HepG2 (cell line): Measurements from ENCODE around the gene DQX1. TPM values are rescaled to one million over a fixed set of nuclear protein-coding genes. Genes with fewer than 3 reads are reported as not detected.

ENCODE experiments used
- CCAR2 ChIP-seq: fragments of 200-400 bp; formaldehyde crosslinking; optimal IDR thresholded peaks from 2 replicates; pipeline ENCODE3; 2018; ENCODE audit warnings: low read depth, mild to moderate bottlenecking, low read length, moderate library complexity
- FOXA1 ChIP-seq, 2 experiments: fragments of 450-650 bp in 1 of 2; sonication (generic) in 1 of 2; formaldehyde crosslinking in 1 of 2; IDR thresholded peaks; 2 replicates each; pipeline versions ENCODE4 v1.4.0 to v1.6.1; 2016 to 2020; ENCODE audit warnings: missing genetic modification reagents in 1 of 2
- NFE2 ChIP-seq: sonication (generic); formaldehyde crosslinking; IDR thresholded peaks from 2 replicates; pipeline ENCODE4 v1.4.0; 2020; ENCODE audit warnings: missing genetic modification reagents
- NR1H2 ChIP-seq: sonication (generic); formaldehyde crosslinking; IDR thresholded peaks from 2 replicates; pipeline ENCODE4 v1.8.1; 2022; ENCODE audit warnings: low read depth, missing genetic modification reagents, borderline replicate concordance
- SYNCRIP ChIP-seq: fragments of 200-400 bp; formaldehyde crosslinking; IDR thresholded peaks from 2 replicates; pipeline ENCODE4 v1.6.1; 2018; ENCODE audit warnings: mild to moderate bottlenecking, low read depth, low read length; ENCODE audit not compliant: insufficient read depth
- TCF7L2 ChIP-seq: IDR thresholded peaks from 2 replicates; pipeline ENCODE4 v1.6.1; 2011; ENCODE audit warnings: mild to moderate bottlenecking, low read depth, low read length, moderate library complexity
- ZFX ChIP-seq: sonication (generic); formaldehyde crosslinking; IDR thresholded peaks from 2 replicates; pipeline ENCODE4 v1.4.0; 2020; ENCODE audit warnings: mild to moderate bottlenecking, low read depth, missing genetic modification reagents, moderate library complexity
- ZNF18 ChIP-seq: sonication (generic); formaldehyde crosslinking; IDR thresholded peaks from 2 replicates; pipeline ENCODE4 v1.8.0; 2022; ENCODE audit warnings: mild to moderate bottlenecking, missing genetic modification reagents; ENCODE audit not compliant: insufficient replicate concordance
- ZNF205 ChIP-seq: IDR thresholded peaks from 2 replicates; pipeline ENCODE4 v1.6.1; 2018; ENCODE audit warnings: missing biosample characterization, missing genetic modification reagents
- ZNF251 ChIP-seq: sonication (generic); formaldehyde crosslinking; IDR thresholded peaks from 2 replicates; pipeline ENCODE4 v1.9.0; 2021; ENCODE audit warnings: mild to moderate bottlenecking, missing genetic modification reagents
- ZNF350 ChIP-seq: sonication (generic); formaldehyde crosslinking; IDR thresholded peaks from 2 replicates; pipeline ENCODE4 v1.4.0; 2020; ENCODE audit warnings: mild to moderate bottlenecking, low read depth, missing genetic modification reagents, borderline replicate concordance
- ZNF407 ChIP-seq: sonication (generic); formaldehyde crosslinking; IDR thresholded peaks from one replicate; pipeline ENCODE4 v1.5.1; 2020; ENCODE audit warnings: mild to moderate bottlenecking, missing genetic modification reagents; ENCODE audit errors: not compliant biosample characterization
- ZNF513 ChIP-seq: sonication (generic); formaldehyde crosslinking; conservative IDR thresholded peaks from 2 replicates; pipeline ENCODE4 v1.5.0; 2020; ENCODE audit warnings: missing genetic modification reagents
- polyA plus RNA-seq, 8 experiments: library from polyadenylated mRNA; depleted of rRNA in 3 of 8; stranded (reverse) in 7 of 8; unstranded in 1 of 8; fragments of >200 nt; fragmentation: Illumina TruSeq in 4 of 8; extraction: Trizol in 4 of 8; gene quantifications; 2 replicates each; pipeline versions ENCODE4 v1.2.1 to v1.2.3, GENCODE V29; 2011 to 2016; ENCODE audit warnings: low read depth in 4 of 8, missing spikeins in 1 of 8, mixed read lengths in 1 of 8; ENCODE audit not compliant: insufficient read depth in 1 of 8
- total RNA-seq, 5 experiments: library from RNA; depleted of rRNA; stranded (reverse); fragments of >200 nt; fragmentation: Illumina TruSeq; extraction: Trizol; gene quantifications; 2 replicates each; pipeline ENCODE4 v1.2.3, GENCODE V29; 2016; ENCODE audit warnings: low read depth in 1 of 5

Gene DQX1
- total and polyA plus RNA-seq, 2 of the 13 experiments (the other 11 are each of a cell fraction or from before 2014, with no cell fraction given): 27.6 to 89.8 TPM

- TF ChIP-seq ZNF350 (CRISPR knock-in tag): peak; percentile 63; the same call in 1 of the 2 replicates
- TF ChIP-seq ZNF513: no peak
- peak; percentile 79; the same call in 1 of the 2 replicates for TF ChIP-seq ZNF205
- peak; percentile 33; the same call in 1 of the 2 replicates for TF ChIP-seq ZFX (CRISPR knock-in tag)
- TF ChIP-seq ZNF407 (CRISPR knock-in tag): no peak
- TF ChIP-seq NFE2 (CRISPR knock-in tag): no peak
- no peak for TF ChIP-seq ZNF18 (CRISPR knock-in tag)
- TF ChIP-seq ZNF251: no peak
- no peak for TF ChIP-seq SYNCRIP
- no peak for TF ChIP-seq NR1H2 (CRISPR knock-in tag)
- TF ChIP-seq TCF7L2: peak; percentile 96
- no peak for TF ChIP-seq CCAR2
- no peak for TF ChIP-seq FOXA1 (IDR thresholded peaks at IDR 0.05)
- TF ChIP-seq FOXA1 (CRISPR knock-in tag; IDR thresholded peaks at IDR 0.05): peak; percentile 42; the same call in 1 of the 2 replicates
Observed at GRCh38 chr2:74488643-74489481, 37.2 kb downstream of the DQX1 start (continued).
